DOHH2 (cell line): Measurements from ENCODE around the gene CLASP1.

Source experiments
- H3F3A ChIP-seq: fragments of 200-600 bp; sonication (generic), shearing (Covaris generic); 2 replicates; pipeline ENCODE4 v1.6.0; 2016; ENCODE audit warnings: antibody characterized with exemption, mild to moderate bottlenecking; ENCODE audit not compliant: control insufficient read depth, insufficient read depth
- H3K27ac ChIP-seq: fragments of 200-600 bp; sonication (generic); 2 replicates; pipeline ENCODE4 v1.5.1; 2014; ENCODE audit warnings: low read depth, mild to moderate bottlenecking, low read length, moderate library complexity
- H3K27me3 ChIP-seq: fragments of 200-600 bp; sonication (generic); 2 replicates; pipeline ENCODE4 v1.6.1; 2014; ENCODE audit warnings: mild to moderate bottlenecking, low read length, mixed read lengths; ENCODE audit not compliant: control insufficient read depth
- H3K36me3 ChIP-seq: fragments of 200-600 bp; sonication (generic); 2 replicates; pipeline ENCODE4 v1.6.1; 2014; ENCODE audit warnings: mild to moderate bottlenecking, low read length, moderate library complexity, mixed read lengths; ENCODE audit not compliant: control insufficient read depth
- H3K4me1 ChIP-seq: fragments of 200-600 bp; sonication (generic); 2 replicates; pipeline ENCODE4 v1.6.1; 2014; ENCODE audit warnings: mild to moderate bottlenecking, low read length, mixed read lengths; ENCODE audit not compliant: control insufficient read depth
- H3K4me2 ChIP-seq: fragments of 200-600 bp; sonication (generic); 2 replicates; pipeline ENCODE4 v1.6.0; 2014; ENCODE audit warnings: mild to moderate bottlenecking, low read length, moderate library complexity
- H3K4me3 ChIP-seq: fragments of 200-600 bp; sonication (generic); 2 replicates; pipeline ENCODE4 v1.5.1; 2014; ENCODE audit warnings: mild to moderate bottlenecking, low read length, mixed read lengths
- H3K79me2 ChIP-seq: fragments of 200-600 bp; sonication (generic); 2 replicates; pipeline ENCODE4 v1.6.1; 2014; ENCODE audit warnings: mild to moderate bottlenecking, low read length, mixed read lengths; ENCODE audit not compliant: control insufficient read depth
- H3K9me2 ChIP-seq: fragments of 200-600 bp; sonication (generic); replicated peaks from 2 replicates; pipeline ENCODE4 v1.6.1; 2014; ENCODE audit warnings: mild to moderate bottlenecking, low read length, mixed read lengths; ENCODE audit not compliant: control insufficient read depth
- H3K9me3 ChIP-seq: fragments of 200-600 bp; sonication (generic); 2 replicates; pipeline ENCODE4 v1.6.1; 2014; ENCODE audit warnings: antibody characterized with exemption, low read length, mixed read lengths; ENCODE audit not compliant: control insufficient read depth, insufficient read depth
- H4K20me1 ChIP-seq: fragments of 200-600 bp; sonication (generic); 2 replicates; pipeline ENCODE4 v1.6.0; 2014; ENCODE audit warnings: low read depth, mild to moderate bottlenecking, antibody characterized with exemption, low read length, moderate library complexity; ENCODE audit not compliant: control insufficient read depth, insufficient read depth
- EZH2phosphoT487 ChIP-seq: fragments of 200-600 bp; sonication (generic); IDR thresholded peaks from 2 replicates; pipeline ENCODE4 v1.6.1; 2017; ENCODE audit warnings: borderline replicate concordance, mild to moderate bottlenecking, antibody characterized with exemption, low read length, moderate library complexity, mixed read lengths
- TF ChIP-seq, protein P1 (sequence below): fragments of 200-600 bp; sonication (generic); IDR thresholded peaks from one replicate; pipeline ENCODE4 v1.5.1; 2014; ENCODE audit warnings: antibody characterized with exemption, mild to moderate bottlenecking, low read depth, low read length; ENCODE audit not compliant: poor library complexity, severe bottlenecking

CLASP1 gene

DNA sequence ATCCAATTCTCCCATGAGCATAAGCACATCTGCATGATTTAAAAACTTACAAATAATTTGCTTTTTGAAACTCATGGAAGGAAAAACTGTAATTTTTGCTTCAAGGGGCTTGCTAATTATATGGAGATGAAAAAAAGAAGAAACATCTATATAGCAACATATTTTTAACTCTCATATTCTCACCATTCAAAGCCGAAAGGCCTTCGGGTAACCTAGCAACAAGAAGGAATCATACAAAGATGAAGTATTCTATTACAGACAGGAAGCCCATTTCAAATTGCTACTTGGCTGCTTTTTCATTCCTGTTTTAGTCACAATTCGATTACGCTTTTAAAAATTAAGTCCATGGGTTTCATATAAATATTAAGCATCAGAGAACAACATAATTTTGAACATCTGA lies 157.7 kb downstream of the CLASP1 start:
- no peak overlapping the region for H3K4me3 ChIP-seq

DNA sequence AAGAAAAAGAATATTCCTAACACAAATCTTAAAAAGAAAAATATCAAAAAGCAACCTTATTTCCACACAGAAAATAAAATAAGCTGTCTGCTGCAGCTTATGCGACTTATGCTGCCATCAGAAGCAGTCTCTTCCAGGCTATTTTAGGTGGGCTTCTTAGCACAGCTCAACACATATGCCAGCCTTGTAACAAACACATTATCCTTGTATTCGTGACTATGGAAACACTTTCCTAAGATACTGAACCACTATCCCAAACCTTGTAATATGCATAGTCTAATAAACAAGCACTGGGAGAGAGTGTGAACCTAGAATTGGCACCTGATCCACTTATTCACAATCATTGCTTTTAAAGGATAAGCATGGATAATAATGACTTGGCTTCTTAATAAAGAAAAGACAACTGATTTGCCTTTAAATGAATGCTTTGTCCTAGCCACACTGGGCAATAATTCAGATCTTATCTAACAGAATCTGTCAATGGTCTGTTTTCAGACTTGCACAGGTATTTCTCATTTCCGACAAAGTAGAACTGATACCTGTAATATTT lies 158.6 kb downstream of the CLASP1 start:
- Histone ChIP-seq H3K4me1 (peaks cover 19% of the 10 kb centered on the region), H3K9me2 (no peaks in the 10 kb centered on the region), H3F3A (no peaks in the 10 kb centered on the region), H3K27me3 (no peaks in the 10 kb centered on the region), H3K9me3 (no peaks in the 10 kb centered on the region), H3K36me3 (peaks cover 9% of the 10 kb centered on the region; the same call in 1 of the 2 replicates), H3K4me3 (no peak overlapping the region), H4K20me1 (no peaks in the 10 kb centered on the region), H3K4me2 (no peak overlapping the region), H3K79me2 (peaks cover 17% of the 10 kb centered on the region), H3K27ac (no peak overlapping the region)
- no peak for TF ChIP-seq EZH2phosphoT487
- TF ChIP-seq, protein P1, sequence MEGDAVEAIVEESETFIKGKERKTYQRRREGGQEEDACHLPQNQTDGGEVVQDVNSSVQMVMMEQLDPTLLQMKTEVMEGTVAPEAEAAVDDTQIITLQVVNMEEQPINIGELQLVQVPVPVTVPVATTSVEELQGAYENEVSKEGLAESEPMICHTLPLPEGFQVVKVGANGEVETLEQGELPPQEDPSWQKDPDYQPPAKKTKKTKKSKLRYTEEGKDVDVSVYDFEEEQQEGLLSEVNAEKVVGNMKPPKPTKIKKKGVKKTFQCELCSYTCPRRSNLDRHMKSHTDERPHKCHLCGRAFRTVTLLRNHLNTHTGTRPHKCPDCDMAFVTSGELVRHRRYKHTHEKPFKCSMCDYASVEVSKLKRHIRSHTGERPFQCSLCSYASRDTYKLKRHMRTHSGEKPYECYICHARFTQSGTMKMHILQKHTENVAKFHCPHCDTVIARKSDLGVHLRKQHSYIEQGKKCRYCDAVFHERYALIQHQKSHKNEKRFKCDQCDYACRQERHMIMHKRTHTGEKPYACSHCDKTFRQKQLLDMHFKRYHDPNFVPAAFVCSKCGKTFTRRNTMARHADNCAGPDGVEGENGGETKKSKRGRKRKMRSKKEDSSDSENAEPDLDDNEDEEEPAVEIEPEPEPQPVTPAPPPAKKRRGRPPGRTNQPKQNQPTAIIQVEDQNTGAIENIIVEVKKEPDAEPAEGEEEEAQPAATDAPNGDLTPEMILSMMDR, result no peak

More for the DNA sequence above, 157.7 kb downstream of the CLASP1 start:
- H3K4me2 ChIP-seq, result no peak overlapping the region
- H3K79me2 ChIP-seq, result peaks cover 17% of the 10 kb centered on the region
- H3K27ac ChIP-seq, result no peak overlapping the region
- H3K4me1 ChIP-seq, result peaks cover 19% of the 10 kb centered on the region
- H3K36me3 ChIP-seq, result peaks cover 12% of the 10 kb centered on the region; the same call in 1 of the 2 replicates
- H3K9me3 ChIP-seq, result no peaks in the 10 kb centered on the region
- no peaks in the 10 kb centered on the region for H3K9me2 ChIP-seq
- no peaks in the 10 kb centered on the region for H3F3A ChIP-seq
- no peaks in the 10 kb centered on the region for H4K20me1 ChIP-seq
- H3K27me3 ChIP-seq, result no peaks in the 10 kb centered on the region
- TF ChIP-seq, protein P1, result no peak
- TF ChIP-seq EZH2phosphoT487, result no peak

DNA sequence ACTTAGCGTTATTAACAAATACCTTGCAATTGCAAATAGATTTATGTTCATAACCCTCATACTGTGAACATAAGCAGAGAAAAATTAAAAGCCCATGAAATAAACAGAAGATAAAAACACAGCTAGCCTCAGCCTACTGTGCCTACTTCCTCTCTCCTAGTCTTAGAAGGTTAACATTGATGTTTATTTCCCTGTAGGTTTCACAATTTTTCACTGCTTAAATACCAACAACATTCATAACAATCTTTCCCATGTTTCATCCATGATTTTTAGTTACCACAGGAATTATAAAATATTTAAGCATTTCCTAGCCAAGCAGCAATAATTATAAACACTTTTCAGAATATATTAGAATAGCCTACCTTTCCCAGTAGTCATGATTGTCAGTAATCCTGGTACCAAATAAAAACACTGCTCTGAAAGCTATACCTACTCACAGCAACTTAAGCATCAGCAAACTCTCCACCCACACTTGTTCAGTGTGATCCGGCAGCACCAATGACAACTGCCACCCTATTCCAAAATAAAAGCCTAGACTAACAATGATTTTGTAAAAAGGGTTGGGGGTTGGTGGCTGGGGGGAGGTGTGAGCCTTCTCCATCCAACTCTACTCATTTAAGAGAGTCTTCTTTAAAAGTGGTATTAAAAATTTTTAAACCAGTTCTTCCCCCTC lies 159.2 kb downstream of the CLASP1 start:
- Histone ChIP-seq H3K4me2 (no peak overlapping the region), H3K27ac (no peak overlapping the region), H3K4me3 (no peak overlapping the region), H4K20me1 (no peaks in the 10 kb centered on the region), H3K79me2 (peaks cover 17% of the 10 kb centered on the region), H3F3A (no peaks in the 10 kb centered on the region), H3K36me3 (peaks cover 9% of the 10 kb centered on the region; the same call in 1 of the 2 replicates), H3K27me3 (no peaks in the 10 kb centered on the region), H3K9me3 (no peaks in the 10 kb centered on the region), H3K9me2 (no peaks in the 10 kb centered on the region), H3K4me1 (peaks cover 20% of the 10 kb centered on the region)
- TF ChIP-seq EZH2phosphoT487, result no peak
- TF ChIP-seq, protein P1, result no peak
